Measurements from ENCODE around the gene SOX6.
"Not testable (repeated sequence)": the region's sequence is repeated elsewhere in the genome, so short reads cannot be mapped to it uniquely, and the experiment has no call there.

SOX6 gene

DNA sequence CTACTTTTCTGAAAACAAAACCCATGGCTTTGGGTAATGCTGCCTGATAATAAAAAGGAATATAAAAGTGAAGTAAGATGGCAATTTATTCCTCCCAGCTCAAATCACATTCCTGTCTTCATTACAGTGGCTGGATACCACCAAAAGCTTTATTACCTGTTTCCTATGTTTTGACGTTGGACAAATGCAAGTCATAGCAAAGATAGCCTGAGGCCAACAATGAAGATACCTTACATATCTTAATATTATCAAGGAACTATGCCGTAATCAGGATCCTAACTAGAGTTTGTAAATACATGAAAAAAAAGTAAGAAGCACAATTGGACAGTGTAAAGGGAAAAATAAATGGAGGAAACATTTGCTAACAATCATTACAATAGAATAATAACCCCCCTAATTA is 202.4 kb downstream of the SOX6 start:
- no peak for DNase-seq (ENCODE audit: extremely low read depth, insufficient read length)
- no peak overlapping the region for H3K4me3 ChIP-seq (replicated peaks; ENCODE audit: low read depth, low read length)
- no peaks in the 10 kb centered on the region for H3K27me3 ChIP-seq (replicated peaks; ENCODE audit: control insufficient read depth, insufficient read depth, low read length)
- TF ChIP-seq, protein P1, sequence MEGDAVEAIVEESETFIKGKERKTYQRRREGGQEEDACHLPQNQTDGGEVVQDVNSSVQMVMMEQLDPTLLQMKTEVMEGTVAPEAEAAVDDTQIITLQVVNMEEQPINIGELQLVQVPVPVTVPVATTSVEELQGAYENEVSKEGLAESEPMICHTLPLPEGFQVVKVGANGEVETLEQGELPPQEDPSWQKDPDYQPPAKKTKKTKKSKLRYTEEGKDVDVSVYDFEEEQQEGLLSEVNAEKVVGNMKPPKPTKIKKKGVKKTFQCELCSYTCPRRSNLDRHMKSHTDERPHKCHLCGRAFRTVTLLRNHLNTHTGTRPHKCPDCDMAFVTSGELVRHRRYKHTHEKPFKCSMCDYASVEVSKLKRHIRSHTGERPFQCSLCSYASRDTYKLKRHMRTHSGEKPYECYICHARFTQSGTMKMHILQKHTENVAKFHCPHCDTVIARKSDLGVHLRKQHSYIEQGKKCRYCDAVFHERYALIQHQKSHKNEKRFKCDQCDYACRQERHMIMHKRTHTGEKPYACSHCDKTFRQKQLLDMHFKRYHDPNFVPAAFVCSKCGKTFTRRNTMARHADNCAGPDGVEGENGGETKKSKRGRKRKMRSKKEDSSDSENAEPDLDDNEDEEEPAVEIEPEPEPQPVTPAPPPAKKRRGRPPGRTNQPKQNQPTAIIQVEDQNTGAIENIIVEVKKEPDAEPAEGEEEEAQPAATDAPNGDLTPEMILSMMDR (IDR thresholded peaks at IDR 0.05; ENCODE audit: insufficient read depth, low read length, poor library complexity, severe bottlenecking), result no peak
- H3K36me3 ChIP-seq (ENCODE audit: control insufficient read depth, insufficient read depth, low read length), result no peaks in the 10 kb centered on the region

- DNase-seq (ENCODE audit: extremely low read depth, insufficient read length), result no peak
- TF ChIP-seq, protein P1 (IDR thresholded peaks at IDR 0.05; ENCODE audit: insufficient read depth, low read length, poor library complexity, severe bottlenecking), result no peak
- no peak overlapping the region for H3K4me3 ChIP-seq (replicated peaks; ENCODE audit: low read depth, low read length)
- H3K27me3 ChIP-seq (replicated peaks; ENCODE audit: control insufficient read depth, insufficient read depth, low read length), result no peaks in the 10 kb centered on the region
- H3K36me3 ChIP-seq (ENCODE audit: control insufficient read depth, insufficient read depth, low read length), result no peaks in the 10 kb centered on the region
These were observed 205.2 kb downstream of the SOX6 start for GRCh38 chr11:16151138-16151537.

DNA sequence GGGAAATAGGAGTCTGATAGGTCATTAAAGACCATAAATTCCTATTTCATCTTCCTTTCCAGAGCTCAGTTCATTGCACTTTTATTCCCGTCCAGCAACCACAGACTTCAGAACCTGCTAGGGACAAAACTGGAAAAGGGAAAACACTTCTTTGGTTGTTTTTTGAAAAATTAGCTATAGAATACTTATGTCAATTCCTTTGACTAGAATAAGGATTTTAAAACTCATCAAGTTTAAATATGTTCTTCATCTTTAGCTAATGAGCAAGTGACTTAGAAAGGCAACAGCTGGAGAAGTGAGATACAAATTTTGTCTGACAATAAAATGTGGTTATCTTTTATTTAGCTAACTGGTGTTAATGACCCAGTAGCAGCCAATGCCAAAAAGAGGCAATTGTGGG is 206.9 kb downstream of the SOX6 start:
- Histone ChIP-seq H3K27me3 (replicated peaks; ENCODE audit: control insufficient read depth, insufficient read depth, low read length) (no peaks in the 10 kb centered on the region), H3K4me3 (replicated peaks; ENCODE audit: low read depth, low read length) (no peak overlapping the region), H3K36me3 (ENCODE audit: control insufficient read depth, insufficient read depth, low read length) (no peaks in the 10 kb centered on the region)
- DNase-seq (ENCODE audit: extremely low read depth, insufficient read length), result no peak
- TF ChIP-seq, protein P1 (IDR thresholded peaks at IDR 0.05; ENCODE audit: insufficient read depth, low read length, poor library complexity, severe bottlenecking), result no peak

- no peaks in the 10 kb centered on the region for H3K27me3 ChIP-seq (replicated peaks; ENCODE audit: control insufficient read depth, insufficient read depth, low read length)
- no peak for DNase-seq (ENCODE audit: extremely low read depth, insufficient read length)
- H3K4me3 ChIP-seq (replicated peaks; ENCODE audit: low read depth, low read length), result no peak overlapping the region
- H3K36me3 ChIP-seq (ENCODE audit: control insufficient read depth, insufficient read depth, low read length), result no peaks in the 10 kb centered on the region
- TF ChIP-seq, protein P1 (IDR thresholded peaks at IDR 0.05; ENCODE audit: insufficient read depth, low read length, poor library complexity, severe bottlenecking), result no peak
These were observed 207.9 kb downstream of the SOX6 start for GRCh38 chr11:16148301-16148931.

DNA sequence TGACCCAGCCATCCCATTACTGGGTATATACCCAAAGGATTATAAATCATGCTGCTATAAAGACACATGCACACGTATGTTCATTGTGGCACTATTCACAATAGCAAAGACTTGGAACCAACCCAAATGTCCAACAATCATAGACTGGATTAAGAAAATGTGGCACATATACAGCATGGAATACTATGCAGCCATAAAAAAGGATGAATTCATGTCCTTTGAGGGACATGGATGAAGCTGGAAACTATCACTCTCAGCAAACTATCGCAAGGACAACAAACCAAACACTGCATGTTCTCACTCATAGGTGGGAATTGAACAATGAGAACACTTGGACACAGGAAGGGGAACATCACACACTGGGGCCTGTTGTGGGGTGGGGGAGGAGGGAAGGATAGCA is 209.4 kb downstream of the SOX6 start:
- H3K36me3 ChIP-seq (ENCODE audit: control insufficient read depth, insufficient read depth, low read length); H3K27me3 ChIP-seq (replicated peaks; ENCODE audit: control insufficient read depth, insufficient read depth, low read length); DNase-seq (ENCODE audit: extremely low read depth, insufficient read length); H3K4me3 ChIP-seq (replicated peaks; ENCODE audit: low read depth, low read length): not testable (repeated sequence)

DNA sequence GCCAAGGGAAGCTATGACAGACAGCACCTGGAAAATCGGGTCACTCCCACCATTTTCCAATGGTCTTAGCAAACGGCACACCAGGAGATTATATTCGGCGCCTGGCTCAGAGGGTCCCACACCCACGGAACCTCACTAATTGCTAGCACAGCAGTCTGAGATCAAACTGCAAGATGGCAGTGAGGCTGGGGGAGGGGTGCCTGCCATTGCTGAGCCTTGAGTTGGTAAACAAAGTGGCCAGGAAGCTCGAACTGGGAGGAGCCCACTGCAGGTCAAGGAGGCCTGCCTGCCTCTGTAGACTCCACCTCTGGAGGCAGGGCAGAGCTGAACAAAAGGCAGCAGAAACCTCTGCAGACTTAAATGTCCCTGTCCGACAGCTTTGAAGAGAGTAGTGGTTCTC is 214.7 kb downstream of the SOX6 start:
- DNase-seq (ENCODE audit: extremely low read depth, insufficient read length); H3K36me3 ChIP-seq (ENCODE audit: control insufficient read depth, insufficient read depth, low read length); H3K4me3 ChIP-seq (replicated peaks; ENCODE audit: low read depth, low read length); H3K27me3 ChIP-seq (replicated peaks; ENCODE audit: control insufficient read depth, insufficient read depth, low read length): not testable (repeated sequence)

DNA sequence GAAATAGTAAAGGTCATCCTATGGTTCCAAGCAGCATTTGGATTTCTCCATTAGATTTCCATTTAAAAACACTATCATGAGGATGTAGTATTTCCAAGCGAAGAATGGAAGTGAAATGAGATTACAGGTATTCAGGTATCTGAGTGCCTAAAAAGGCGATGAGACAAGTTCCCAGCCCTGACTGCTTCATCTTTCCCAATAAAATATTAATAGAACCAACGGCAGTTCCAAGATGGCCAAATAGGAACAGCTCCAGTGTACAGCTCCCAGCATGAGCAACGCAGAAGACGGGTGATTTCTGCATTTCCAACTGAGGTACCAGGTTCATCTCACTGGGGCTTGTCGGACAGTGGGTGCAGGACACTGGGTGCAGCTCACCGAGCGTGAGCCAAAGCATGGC is 215.2 kb downstream of the SOX6 start:
- not testable (repeated sequence) for H3K4me3 ChIP-seq (replicated peaks; ENCODE audit: low read depth, low read length); H3K27me3 ChIP-seq (replicated peaks; ENCODE audit: control insufficient read depth, insufficient read depth, low read length); DNase-seq (ENCODE audit: extremely low read depth, insufficient read length); H3K36me3 ChIP-seq (ENCODE audit: control insufficient read depth, insufficient read depth, low read length)

All from GM06990 (cell line).